NCI-H2171 treated with DMSO at 0.1 percent for 48 hours (cell line): ENCODE results near the gene MAN1C1.
A peak's percentile ranks its signal among the peaks of the same experiment; 100 is the strongest.

Source experiments
- DNase-seq: peaks from one replicate; lab custom pipeline; 2025; lab: John Stamatoyannopoulos, UW

The MAN1C1 gene

DNA sequence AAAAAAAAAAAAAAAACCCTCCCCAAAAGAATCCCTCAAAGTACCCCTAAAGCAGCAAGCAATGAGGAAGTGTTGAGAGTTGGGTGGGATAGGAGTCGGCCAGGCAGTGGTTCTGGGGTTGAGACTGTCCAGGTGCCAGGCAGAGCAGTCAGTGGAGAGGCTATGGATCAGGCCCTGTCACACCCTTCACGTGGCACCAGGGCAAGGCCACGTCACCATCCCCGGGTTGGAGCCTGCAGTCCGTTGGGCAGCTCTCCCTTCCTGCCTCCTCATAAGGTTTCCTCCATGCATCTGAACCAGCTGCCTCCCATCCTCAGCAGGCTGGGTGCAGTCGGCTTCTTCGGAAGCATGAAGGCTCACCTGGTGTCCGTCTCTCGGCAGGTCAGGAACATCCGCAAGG, 146.9 kb downstream of the MAN1C1 start:
- DNase-seq, result no peak

DNA sequence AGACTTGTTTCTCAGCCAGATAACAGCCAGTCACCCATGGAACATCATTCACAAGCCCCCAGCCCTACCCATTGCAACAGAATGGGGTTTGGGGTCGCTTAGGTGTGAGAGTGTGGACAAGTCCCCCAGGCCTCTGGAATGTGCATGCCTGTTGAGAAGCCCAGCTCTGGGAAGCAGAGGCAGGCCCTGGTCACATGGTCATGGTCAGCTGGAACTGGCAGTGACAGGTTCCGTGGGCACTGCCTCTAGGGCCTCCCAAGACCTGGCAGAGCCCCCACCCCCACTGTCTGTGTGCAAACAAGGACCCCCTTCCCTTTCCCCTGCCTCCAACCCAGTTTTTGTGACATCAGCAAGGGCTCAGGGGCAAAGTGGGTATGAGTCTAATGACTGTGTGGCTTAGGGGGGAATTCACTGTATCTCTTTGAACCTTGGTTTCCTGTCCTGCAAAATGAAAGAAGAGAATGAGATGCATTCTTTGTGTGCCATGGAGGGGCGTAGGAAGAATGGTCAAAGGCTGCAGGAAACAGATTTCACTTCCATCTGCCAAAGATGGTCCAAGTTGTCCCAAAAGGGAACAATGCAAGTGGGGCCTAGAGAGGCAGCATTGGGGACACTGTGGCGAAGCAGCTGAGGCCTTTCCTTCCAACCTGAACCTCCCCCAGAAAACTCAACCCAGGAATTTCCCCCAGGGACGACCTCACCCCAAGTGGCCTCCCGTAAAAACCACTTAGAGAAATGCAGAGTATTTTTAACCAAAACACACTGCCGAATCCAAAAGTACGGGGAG, 148.7 kb downstream of the MAN1C1 start:
- DNase-seq, result no peak

- peak; percentile 89 for DNase-seq
These were observed 149.5 kb downstream of the MAN1C1 start for GRCh38 chr1:25765923-25766589.

GRCh38 chr1:25766721-25767436, 150.3 kb downstream of the MAN1C1 start:
- DNase-seq, result peak; percentile 44

DNA sequence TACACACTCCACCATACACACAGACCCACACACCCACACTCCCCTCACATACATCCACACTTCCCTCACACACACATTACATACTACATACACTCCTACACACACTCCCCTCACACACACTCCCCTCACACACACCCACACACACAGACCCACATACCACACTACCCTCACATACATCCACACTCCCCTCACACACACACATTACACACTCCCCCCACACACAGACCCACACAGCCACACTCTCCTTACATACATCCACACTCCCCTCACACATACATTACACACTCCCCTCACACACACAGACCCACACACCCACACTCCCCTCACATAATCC, 150.8 kb downstream of the MAN1C1 start:
- DNase-seq, result no peak

- no peak for DNase-seq
These were observed 152.4 kb downstream of the MAN1C1 start for GRCh38 chr1:25768999-25769398.

- no peak for DNase-seq
These were observed 153.2 kb downstream of the MAN1C1 start for GRCh38 chr1:25769625-25770383.

DNA sequence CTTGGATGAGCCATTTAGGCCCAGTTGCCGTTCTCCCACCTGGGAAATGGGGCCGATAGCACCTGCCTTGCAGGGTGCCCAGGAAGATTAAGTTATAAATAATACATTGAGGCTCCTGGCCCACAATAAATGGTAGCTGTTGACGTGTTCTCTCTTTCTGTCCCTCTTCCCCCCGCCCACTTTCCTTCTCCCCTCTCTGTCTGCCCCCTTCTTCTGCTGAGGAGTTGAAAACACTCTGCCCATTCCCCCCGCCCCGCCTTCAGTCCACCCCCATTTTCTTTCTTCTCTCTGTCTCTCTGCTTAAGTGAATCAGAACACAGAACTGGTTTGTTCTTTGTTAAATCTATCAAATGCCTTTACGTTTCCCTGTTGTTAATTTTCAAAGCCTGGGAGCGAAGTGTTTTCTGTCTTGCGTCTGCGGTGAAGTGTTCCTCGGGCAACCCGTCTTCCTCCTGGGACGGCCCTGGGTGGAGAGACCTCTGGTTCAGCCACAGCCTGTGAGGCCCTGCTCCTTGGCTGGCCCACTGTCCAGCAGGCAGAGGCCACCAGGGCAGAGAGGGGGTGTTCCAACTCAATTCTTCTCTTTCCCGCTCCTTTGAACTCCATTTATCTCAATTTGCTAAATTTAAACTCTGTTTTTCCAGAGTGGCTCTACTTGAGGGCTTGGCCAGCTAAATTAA, 154.1 kb downstream of the MAN1C1 start:
- no peak for DNase-seq

GRCh38 chr1:25771221-25772114, 154.9 kb downstream of the MAN1C1 start:
- DNase-seq, result peak; percentile 68

- no peak for DNase-seq
These were observed 155.6 kb downstream of the MAN1C1 start for GRCh38 chr1:25772164-25772563.

- DNase-seq, result no peak
These were observed 156.2 kb downstream of the MAN1C1 start for GRCh38 chr1:25772692-25773245.

DNA sequence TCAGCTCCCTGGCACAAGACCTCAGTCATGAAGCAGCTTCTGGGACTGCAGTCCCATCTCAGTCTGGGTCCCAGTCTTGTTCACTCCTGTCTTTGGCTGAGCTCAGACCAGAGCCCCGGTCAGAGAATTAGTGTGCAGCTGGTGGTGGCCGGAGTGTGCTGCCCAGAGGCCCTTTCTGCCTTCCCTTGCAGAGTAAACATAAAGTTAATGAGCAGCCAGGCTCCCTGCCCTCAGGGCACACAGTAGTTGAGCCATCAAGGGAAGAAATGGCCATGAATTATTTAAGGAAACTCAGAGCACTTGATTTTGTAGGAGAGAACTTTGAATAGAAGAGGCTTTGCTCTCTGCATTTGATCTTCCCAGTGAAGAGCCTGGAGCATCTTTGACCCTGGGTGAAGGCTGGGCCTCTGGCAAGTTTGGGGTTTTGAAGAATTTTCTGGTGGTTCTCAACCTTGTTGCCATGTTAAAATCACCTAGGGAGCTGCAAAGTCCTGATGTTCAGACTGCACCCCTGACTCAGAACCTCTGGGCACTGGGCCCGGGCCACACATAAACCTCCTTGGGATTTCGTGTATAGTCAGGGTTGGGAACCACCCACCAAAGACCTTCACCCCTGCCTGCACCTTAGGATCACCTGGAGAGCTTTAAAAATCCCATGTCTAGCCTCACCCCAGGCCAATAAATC, 157.0 kb downstream of the MAN1C1 start:
- DNase-seq, result no peak

DNA sequence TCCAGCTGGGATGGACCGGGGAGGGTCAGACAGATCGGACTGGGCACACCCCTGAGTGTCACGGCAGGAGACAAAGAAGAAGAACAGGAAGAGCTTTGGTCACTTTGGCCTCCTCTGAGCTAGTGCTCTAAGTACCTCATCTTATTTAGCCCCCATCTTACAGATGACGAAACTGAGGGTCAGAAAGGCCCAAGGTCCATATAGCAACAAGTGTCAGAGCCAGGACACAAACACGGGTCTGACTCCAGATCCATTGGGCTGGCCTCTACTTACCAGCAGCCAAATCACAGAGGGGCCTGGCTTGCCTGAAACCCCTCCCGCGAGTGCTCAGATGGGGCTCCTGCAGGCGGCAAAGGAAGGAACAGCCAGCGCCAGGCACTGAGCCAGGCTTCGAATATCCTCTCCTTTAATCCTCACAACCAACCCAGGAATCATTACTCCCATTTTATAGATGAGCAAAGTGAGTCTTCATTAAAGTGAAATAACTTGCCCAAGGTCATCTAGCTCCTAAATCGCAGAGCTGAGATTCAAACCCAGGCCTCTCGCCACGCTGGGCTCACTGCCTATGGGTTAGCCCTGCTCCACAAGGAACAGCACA, 157.7 kb downstream of the MAN1C1 start:
- DNase-seq, result peak; percentile 62

GRCh38 chr1:25774921-25775771, 158.6 kb downstream of the MAN1C1 start:
- peak; percentile 90 for DNase-seq

DNA sequence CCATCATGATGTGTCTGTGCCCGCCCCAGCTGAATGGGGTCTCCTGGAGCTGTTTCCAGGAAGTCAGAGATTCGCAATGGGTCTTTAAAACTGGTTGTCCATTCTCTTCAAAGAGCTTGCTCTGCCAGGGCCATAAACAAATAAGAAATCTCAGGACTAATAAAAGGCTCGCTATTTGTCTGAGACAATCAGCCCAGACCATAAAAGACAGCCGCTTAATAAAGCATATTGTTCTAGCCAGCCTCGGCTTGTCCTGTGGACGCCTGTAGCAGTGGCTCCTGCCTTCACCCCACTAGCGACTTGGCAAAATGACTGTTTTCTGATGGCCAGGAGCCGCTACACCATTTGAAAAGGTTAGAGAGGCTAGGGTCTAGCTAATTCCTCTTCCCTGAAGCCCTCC, 162.8 kb downstream of the MAN1C1 start:
- no peak for DNase-seq

GRCh38 chr1:25779894-25780293, 163.3 kb downstream of the MAN1C1 start:
- no peak for DNase-seq

DNA sequence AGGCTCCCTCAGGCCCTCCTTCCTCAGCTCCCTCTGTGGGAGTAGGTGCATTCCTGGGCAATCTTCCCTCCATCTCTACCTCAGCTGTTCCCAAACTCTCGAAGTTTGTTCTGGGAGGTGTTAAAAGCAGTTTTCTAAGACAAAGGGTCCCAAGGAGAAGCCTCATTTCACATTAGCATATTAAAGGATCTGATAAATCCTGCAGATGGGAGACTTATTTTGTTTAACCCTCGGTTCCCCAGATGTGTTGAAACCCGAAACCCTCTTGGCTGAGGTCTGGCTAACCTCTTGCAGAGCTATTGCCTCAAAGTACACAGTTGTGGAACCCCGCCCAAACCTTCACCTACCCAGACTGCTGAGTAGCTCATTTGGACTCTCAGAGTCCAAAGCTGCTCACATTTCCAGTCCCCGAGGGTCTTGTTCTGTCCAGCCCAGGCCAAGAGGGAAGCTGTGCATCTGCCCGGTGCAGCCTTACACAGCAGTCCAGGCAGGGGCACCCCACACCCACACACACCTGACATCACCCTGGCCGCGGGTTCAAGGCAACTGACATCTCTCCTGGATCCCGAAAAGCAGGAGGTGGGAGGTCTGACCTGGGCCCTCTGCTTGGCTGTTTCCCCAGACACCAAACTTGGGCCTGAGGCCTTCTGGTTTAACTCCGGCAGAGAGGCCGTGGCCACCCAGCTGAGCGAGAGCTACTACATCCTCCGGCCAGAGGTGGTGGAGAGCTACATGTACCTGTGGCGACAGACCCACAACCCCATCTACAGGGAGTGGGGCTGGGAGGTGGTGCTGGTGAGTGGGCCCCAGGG, 163.9 kb downstream of the MAN1C1 start:
- DNase-seq, result peak; percentile 69

DNA sequence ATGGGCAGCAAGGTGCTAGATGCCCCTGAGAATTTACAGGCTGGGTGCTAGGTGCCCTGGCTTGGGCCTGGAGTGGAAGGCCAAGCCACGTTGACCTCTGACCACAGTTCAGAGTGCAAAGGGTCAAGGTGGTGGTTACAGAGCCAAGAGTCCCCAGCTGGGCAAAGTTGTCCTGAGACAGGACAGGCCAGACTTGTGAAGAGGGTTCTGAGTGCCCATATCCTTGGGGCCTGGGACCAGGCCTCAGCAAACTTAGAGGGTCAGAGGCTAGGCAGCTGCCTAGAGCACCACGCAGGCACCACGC, 164.5 kb downstream of the MAN1C1 start:
- DNase-seq, result no peak
